ENCODE measurements around the gene HEXIM2.
A peak's percentile ranks its signal among the peaks of the same experiment; 100 is the strongest.

HEXIM2 gene

DNA sequence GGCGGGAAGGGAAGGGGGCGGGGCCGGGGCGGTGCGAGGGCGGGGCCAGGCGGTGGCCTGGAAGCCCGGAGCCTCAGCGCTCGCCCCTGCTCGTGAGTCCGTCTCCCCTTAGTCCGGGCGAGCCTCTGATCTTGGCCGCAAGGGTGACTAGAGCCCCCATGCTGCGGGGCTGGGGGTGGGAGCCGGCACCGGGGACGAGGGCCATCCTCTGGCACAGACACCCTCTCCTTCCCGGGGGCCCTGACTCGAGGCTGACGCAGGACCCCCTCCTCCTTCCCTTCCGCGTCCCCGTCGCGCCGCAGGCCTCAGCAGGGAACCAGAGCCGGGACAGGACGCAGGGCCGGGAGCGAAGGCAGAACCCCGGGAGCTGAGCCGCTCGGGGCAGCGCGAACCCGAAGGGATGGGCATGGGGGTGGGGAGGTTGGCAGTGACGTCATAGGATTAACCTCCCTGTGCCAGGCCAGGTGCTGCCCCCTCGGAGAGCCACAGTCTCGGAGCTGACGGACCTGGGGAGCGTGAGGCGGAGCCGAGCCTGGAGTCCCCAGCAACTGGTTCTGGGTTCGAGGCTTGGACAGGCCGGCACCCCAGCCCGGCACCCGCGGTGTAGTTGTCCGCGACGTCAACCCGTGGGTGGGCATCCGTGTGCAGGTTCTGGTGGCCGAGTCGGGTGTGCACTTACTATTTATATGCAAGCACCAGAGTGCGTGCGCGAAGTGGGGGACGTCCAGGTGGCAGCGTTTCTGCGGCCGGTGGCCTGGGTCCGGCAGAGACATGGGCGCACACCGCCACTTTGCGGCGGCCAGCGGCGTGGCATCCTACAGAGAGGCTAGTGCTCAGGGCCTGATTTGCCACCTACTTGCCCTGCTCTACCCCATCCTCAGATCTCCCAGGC, 28.9 kb upstream of the HEXIM2 start:
- TF ChIP-seq POU2F2 (IDR thresholded peaks at IDR 0.05; ENCODE audit: low read depth, low read length) (0 out of 2 replicates have a peak, but pooled peaks have one; percentile 38), POLR2A (IDR thresholded peaks at IDR 0.05; ENCODE audit: low read depth, low read length) (no peak)
- FAIRE-seq (peak; percentile 93), DNase-seq (ENCODE audit: insufficient read length, low spot score) (peak; percentile 94)

DNA sequence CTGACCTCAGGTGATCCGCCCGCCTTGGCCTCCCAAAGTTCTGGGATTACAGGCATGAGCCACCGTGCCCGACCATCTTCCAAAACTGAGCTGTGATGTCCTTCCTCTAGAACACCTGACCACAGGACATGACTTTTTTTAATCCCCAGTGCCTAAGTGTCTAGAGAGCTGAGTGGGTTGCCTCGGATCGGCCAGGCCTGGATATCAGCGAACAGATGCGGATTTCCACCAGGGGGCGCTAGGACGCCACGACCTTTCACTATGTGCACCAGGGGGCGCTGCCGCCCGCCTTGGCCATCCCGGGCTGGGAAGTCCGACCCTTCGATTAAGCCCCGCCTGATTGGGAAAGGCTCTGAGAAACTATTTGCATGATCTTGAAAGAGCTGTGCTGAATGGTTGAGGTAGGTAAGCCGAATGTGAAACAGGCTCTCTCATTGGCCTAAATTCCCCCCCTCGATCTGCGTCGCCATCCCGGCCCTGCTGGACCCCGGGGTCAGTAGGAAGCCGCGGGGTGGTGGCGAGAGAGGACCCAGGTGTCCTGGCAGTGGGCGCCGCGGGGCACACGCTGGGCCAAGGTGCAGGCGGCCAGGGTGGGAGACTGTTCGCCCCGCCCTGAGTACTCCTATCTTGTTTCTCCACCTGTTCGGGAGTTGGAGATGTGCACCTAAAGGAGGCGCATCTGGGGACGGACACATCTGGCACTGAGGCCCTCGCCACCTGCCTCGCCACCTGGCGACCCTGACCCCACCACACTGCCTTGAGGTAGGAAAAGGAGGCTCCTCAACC, 26.3 kb upstream of the HEXIM2 start, which contains the start of gene ACBD4:
ACBD4 (plus strand) TSS at position 496 of the 786 bp plus-strand sequence. CDS start 458 bp downstream, outside the sequence.
- TF ChIP-seq POU2F2 (IDR thresholded peaks at IDR 0.05; ENCODE audit: low read depth, low read length), result peak; percentile 100
- TF ChIP-seq SPI1 (IDR thresholded peaks at IDR 0.05; ENCODE audit: low read depth, low read length), result 0 out of 2 replicates have a peak, but pooled peaks have one; percentile 4
- no peak for TF ChIP-seq POLR2AphosphoS5 (IDR thresholded peaks at IDR 0.05; ENCODE audit: low read depth, low read length)
- FAIRE-seq (peak; percentile 99), DNase-seq (ENCODE audit: insufficient read length, low spot score) (peak; percentile 94)

DNA sequence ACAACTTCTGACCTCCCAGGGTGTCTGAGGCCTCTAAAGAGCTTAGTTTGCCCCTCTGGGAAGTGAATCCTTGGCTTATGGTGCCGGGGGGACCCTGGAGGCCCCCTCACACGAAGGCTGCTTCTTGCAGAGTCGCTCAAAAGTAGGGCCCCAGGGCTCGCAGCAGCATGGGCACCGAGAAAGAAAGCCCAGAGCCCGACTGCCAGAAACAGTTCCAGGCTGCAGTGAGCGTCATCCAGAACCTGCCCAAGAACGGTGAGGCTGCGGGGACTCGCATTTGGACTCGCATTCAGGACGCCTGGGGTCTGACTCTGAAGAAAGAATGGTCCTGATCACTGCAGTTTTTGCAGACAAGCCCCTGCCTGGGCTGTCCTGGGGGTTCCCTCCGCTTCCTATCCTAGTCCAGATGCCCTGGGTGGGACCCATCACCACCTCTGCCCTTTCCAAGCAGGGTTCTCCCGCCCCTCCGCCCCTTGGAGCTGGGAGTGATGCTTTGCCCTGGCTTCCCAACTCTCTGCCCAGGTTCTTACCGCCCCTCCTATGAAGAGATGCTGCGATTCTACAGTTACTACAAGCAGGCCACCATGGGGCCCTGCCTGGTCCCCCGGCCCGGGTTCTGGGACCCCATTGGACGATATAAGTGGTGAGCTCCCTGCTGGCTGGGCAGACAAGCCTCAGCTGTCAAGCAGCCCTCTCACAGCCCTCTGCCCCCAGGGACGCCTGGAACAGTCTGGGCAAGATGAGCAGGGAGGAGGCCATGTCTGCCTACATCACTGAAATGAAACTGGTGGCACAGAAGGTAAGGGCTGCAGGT, 25.5 kb upstream of the HEXIM2 start:
- peak; percentile 31 for FAIRE-seq
- TF ChIP-seq POLR2AphosphoS5 (IDR thresholded peaks at IDR 0.05; ENCODE audit: low read depth, low read length), result no peak
- no peak for TF ChIP-seq TAF1 (IDR thresholded peaks at IDR 0.05; ENCODE audit: low read depth, low read length)
- no peak for TF ChIP-seq POU2F2 (IDR thresholded peaks at IDR 0.05; ENCODE audit: low read depth, low read length)
- no peak for TF ChIP-seq PAX5 (IDR thresholded peaks at IDR 0.05; ENCODE audit: insufficient read depth, low read length, severe bottlenecking)
- TF ChIP-seq SPI1 (IDR thresholded peaks at IDR 0.05; ENCODE audit: low read depth, low read length), result no peak
- no peak for TF ChIP-seq POLR2A (IDR thresholded peaks at IDR 0.05; ENCODE audit: low read depth, low read length)
- no peak for DNase-seq (ENCODE audit: insufficient read length, low spot score)

DNA sequence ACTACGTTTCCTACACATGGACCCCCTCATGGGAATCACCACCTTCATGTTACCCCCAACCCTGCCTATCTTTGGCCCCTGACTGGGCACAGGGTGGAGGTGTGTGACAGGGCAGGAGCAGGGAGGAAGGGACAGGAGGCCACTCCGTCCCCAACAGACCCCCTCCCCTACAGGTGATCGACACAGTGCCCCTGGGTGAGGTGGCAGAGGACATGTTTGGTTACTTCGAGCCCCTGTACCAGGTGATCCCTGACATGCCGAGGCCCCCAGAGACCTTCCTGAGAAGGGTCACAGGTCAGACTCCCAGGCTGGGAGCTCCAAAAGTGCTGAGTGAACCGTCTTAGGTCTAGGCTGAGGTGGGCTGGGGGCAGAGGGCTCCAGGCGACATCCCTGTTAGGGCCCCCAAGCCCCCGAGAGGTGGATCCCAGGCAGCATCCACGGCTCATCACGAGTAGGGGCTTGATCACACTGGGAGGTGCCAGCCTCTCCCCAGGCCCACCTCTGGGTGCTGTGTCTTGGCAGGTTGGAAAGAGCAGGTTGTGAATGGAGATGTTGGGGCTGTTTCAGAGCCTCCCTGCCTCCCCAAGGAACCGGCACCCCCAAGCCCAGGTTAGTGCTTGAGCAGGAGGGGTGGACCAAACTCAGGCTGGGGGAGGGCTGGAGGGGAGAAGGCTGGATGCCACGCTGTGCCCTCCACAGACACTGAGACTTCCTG, 24.7 kb upstream of the HEXIM2 start:
- DNase-seq (ENCODE audit: insufficient read length, low spot score), result no peak
- TF ChIP-seq POU2F2 (IDR thresholded peaks at IDR 0.05; ENCODE audit: low read depth, low read length), result no peak
- peak; percentile 5 for FAIRE-seq

DNA sequence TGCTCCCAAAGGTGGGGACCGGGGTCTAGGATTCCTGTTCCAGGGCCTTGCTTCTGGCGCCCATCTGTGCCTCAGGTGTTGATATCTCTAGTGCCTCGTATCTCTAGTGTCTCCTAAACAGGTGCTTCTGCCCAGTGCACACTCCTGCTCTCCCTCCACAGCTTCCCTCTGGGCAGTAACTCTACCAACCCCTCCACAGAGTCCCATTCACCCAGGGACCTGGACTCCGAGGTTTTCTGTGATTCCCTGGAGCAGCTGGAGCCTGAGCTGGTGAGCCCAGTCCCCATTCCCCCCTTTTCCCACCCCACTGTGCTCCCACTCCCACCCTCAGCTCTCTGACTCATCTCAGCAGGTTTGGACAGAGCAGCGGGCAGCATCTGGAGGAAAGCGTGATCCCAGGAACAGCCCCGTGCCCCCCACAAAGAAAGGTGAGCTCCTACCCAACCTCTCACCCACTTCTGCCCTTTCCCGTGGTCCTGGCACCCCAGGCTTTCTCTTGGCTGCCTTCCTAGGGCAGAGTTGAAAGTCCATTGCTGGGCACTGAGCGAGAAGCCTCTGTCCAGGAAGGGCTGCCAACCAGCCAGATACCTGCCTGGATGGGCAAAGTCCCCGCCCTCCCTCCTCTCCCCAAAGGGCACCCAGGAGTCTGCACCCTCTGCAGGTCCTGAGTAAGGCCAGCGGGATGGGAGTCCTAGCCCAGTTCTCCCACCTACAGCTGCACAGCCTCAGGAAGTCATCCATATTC, 23.9 kb upstream of the HEXIM2 start:
- no peak for TF ChIP-seq TAF1 (IDR thresholded peaks at IDR 0.05; ENCODE audit: low read depth, low read length)
- TF ChIP-seq PAX5 (IDR thresholded peaks at IDR 0.05; ENCODE audit: insufficient read depth, low read length, severe bottlenecking), result no peak
- TF ChIP-seq POU2F2 (IDR thresholded peaks at IDR 0.05; ENCODE audit: low read depth, low read length), result no peak
- TF ChIP-seq SPI1 (IDR thresholded peaks at IDR 0.05; ENCODE audit: low read depth, low read length), result no peak
- no peak for TF ChIP-seq POLR2A (IDR thresholded peaks at IDR 0.05; ENCODE audit: low read depth, low read length)
- FAIRE-seq (no peak), DNase-seq (ENCODE audit: insufficient read length, low spot score) (no peak)

DNA sequence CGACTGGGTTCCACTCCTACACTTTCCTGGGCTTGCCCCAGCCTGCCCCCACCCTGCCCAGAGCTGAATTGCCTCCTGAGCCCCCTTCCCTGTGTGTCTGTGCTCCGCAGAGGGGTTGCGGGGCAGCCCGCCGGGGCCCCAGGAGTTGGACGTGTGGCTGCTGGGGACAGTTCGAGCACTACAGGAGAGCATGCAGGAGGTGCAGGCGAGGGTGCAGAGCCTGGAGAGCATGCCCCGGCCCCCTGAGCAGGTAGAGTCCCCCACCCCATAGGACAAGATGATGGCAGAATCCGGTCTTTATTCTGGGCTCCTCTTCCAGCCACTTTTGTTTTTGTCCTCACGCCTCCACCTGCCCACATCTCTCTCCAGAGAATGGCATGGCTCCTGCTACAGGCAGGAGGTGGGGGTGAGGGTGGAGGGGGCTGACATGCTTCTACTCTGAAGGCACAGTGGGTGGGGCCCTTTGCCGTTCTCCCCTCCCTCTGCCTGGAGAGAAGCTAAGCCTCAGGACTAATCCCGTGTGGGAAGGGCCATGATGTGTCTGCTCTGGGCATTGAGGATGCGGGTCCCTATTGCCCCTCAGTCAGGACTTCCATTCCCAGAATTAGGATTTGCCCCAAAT, 22.7 kb upstream of the HEXIM2 start:
- no peak for DNase-seq (ENCODE audit: insufficient read length, low spot score)
- FAIRE-seq, result no peak
- TF ChIP-seq TAF1 (IDR thresholded peaks at IDR 0.05; ENCODE audit: low read depth, low read length) (no peak), POLR2AphosphoS5 (IDR thresholded peaks at IDR 0.05; ENCODE audit: low read depth, low read length) (no peak), SPI1 (IDR thresholded peaks at IDR 0.05; ENCODE audit: low read depth, low read length) (no peak), POU2F2 (IDR thresholded peaks at IDR 0.05; ENCODE audit: low read depth, low read length) (no peak), PAX5 (IDR thresholded peaks at IDR 0.05; ENCODE audit: insufficient read depth, low read length, severe bottlenecking) (no peak), POLR2A (IDR thresholded peaks at IDR 0.05; ENCODE audit: low read depth, low read length) (no peak)

DNA sequence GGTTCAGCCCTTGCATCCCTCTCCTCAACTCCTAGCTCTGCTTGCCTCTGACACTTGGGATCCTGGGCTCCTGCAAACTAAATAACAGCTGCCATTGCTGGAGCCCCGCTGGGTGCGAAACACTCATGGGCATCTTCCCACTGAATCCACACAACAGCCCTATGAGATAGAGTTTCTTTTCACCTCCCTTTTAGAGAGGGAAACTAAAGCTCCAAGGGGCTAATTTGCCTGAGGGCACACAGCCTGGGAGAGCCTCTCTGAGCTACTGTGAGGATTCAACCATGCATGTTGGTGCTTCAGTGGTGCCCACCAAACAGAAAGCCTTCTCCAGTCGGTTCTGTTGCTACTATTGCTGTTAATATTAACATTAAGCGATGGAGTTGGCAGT, 22.1 kb upstream of the HEXIM2 start:
- DNase-seq (ENCODE audit: insufficient read length, low spot score) (no peak), FAIRE-seq (no peak)
- TF ChIP-seq POLR2A (IDR thresholded peaks at IDR 0.05; ENCODE audit: low read depth, low read length) (no peak), SPI1 (IDR thresholded peaks at IDR 0.05; ENCODE audit: low read depth, low read length) (no peak), PAX5 (IDR thresholded peaks at IDR 0.05; ENCODE audit: insufficient read depth, low read length, severe bottlenecking) (no peak), POU2F2 (IDR thresholded peaks at IDR 0.05; ENCODE audit: low read depth, low read length) (no peak), TAF1 (IDR thresholded peaks at IDR 0.05; ENCODE audit: low read depth, low read length) (no peak), POLR2AphosphoS5 (IDR thresholded peaks at IDR 0.05; ENCODE audit: low read depth, low read length) (no peak)

DNA sequence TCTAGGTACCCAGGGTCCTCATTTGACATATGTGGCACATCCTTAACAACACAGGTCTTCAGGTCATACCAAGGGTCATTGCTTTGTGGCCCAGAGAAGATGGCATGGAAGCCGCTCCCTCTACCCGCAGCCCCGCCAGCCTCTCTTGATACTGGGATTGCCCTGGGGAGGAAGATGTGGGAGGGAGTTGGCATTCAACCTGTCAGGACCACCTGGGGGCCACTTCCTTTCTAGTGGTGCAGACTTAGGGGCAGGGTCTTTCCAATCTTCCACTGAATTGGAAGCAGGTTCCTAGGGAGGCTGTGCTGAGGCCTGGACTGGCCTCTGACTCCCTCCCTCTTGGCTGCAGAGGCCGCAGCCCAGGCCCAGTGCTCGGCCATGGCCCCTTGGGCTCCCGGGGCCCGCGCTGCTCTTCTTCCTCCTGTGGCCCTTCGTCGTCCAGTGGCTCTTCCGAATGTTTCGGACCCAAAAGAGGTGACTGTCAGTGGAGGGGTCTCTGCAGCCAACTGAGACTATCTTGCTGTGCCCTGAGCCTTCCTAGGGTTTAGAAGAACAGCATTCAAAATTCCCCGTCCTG, 18.5 kb upstream of the HEXIM2 start:
- FAIRE-seq, result no peak
- DNase-seq (ENCODE audit: insufficient read length, low spot score), result no peak
- no peak for TF ChIP-seq POLR2A (IDR thresholded peaks at IDR 0.05; ENCODE audit: low read depth, low read length)
